K562 (cell line): Measurements from ENCODE around the gene PPM1F. TPM values are rescaled to one million over a fixed set of nuclear protein-coding genes. Genes with fewer than 3 reads are reported as not detected.

ENCODE experiments used
- ATAC-seq: fragments of 200-7000 bp; cut with Tn5 transposase; 3 replicates; pipeline ENCODE4 v1.9.1; 2020; ENCODE audit warnings: moderate library complexity
- BruUV-seq: library from RNA; stranded (reverse); fragments of 400-500 nt; replicated peaks from 2 replicates; lab custom pipeline; 2021; lab: Mats Ljungman, UMichigan
- CTCF ChIA-PET: fragments of 300-600 bp; formaldehyde crosslinking; extraction: SDS; loops from one replicate; lab custom pipeline; 2021; ENCODE audit warnings: low intra/inter-chr PET ratio; lab: Yijun Ruan, JAX
- POLR2A ChIA-PET: fragments of 300-600, 350-650 bp; sonication (Branson Sonifier 250); formaldehyde crosslinking; extraction: SDS; loops from one replicate; lab custom pipeline; 2021; ENCODE audit warnings: antibody characterized with exemption, inconsistent platforms; lab: Yijun Ruan, JAX
- DNase-seq, 4 experiments: peaks; one replicate each; pipeline versions ENCODE4 v3.0.0 to v3.0.0-alpha.2; 2011 to 2018; ENCODE audit warnings: low spot score in 3 of 4, mixed read lengths in 3 of 4; ENCODE audit errors: extremely low read depth in 1 of 4
- FAIRE-seq: peaks from 2 replicates; lab custom pipeline; 2011; peaks lifted over from hg19 to GRCh38; lab: Jason Lieb, UNC
- H2AFZ ChIP-seq: 2 replicates; pipeline ENCODE4 v1.6.0; 2011; ENCODE audit warnings: low read depth, low read length, control low read depth, inconsistent platforms
- H3K27ac ChIP-seq: fragments of 200-600 bp; 3 replicates; pipeline ENCODE4 v1.8.0; 2011; ENCODE audit warnings: low read depth, mild to moderate bottlenecking, control low read depth, inconsistent platforms, low read length, moderate library complexity, mixed read lengths; ENCODE audit errors: extremely low read depth
- H3K27me3 ChIP-seq, 2 experiments: fragments of 300-600 bp in 1 of 2; 2 replicates in 1 of 2; 3 replicates in 1 of 2; pipeline versions ENCODE4 v1.6.0 to v1.8.0; 2011; ENCODE audit warnings: inconsistent platforms in 2 of 2, low read length in 2 of 2, mild to moderate bottlenecking in 1 of 2, mixed read lengths in 1 of 2, moderate library complexity in 1 of 2; ENCODE audit not compliant: control insufficient read depth in 2 of 2, insufficient read depth in 2 of 2
- H3K36me3 ChIP-seq: fragments of 300-600 bp; 3 replicates; pipeline ENCODE4 v1.8.0; 2011; ENCODE audit warnings: mild to moderate bottlenecking, low read length, inconsistent platforms; ENCODE audit not compliant: control insufficient read depth, insufficient read depth
- H3K4me1 ChIP-seq, 2 experiments: fragments of 200-600 bp in 1 of 2; replicated peaks in 1 of 2; 2 replicates in 1 of 2; 3 replicates in 1 of 2; pipeline versions ENCODE4 v1.5.1 to v1.8.0; 2011; ENCODE audit warnings: inconsistent platforms in 2 of 2, low read length in 2 of 2, mild to moderate bottlenecking in 1 of 2, mixed read lengths in 1 of 2, moderate library complexity in 1 of 2; ENCODE audit not compliant: control insufficient read depth in 2 of 2, insufficient read depth in 2 of 2
- H3K4me2 ChIP-seq: 2 replicates; pipeline ENCODE4 v1.6.1; 2011; ENCODE audit warnings: low read length, control low read depth, inconsistent platforms, mixed read lengths; ENCODE audit not compliant: insufficient read depth
- H3K4me3 ChIP-seq: fragments of 200-600 bp; sonication (generic), shearing (Covaris generic); 2 replicates; pipeline ENCODE4 v1.5.1; 2016; ENCODE audit warnings: control low read depth, inconsistent platforms
- H3K79me2 ChIP-seq: fragments of 200-600 bp; 3 replicates; pipeline ENCODE4 v1.8.0; 2011; ENCODE audit warnings: low read length, inconsistent platforms; ENCODE audit not compliant: control insufficient read depth, insufficient read depth
- H3K9ac ChIP-seq, 2 experiments: 2 replicates each; pipeline versions ENCODE4 v1.6.0 to v1.6.1; 2011; ENCODE audit warnings: low read depth in 2 of 2, low read length in 2 of 2, control low read depth in 1 of 2, inconsistent platforms in 1 of 2, mild to moderate bottlenecking in 1 of 2, mixed read lengths in 1 of 2; ENCODE audit not compliant: insufficient read depth in 1 of 2
- H3K9me1 ChIP-seq: one replicate; pipeline ENCODE4 v1.6.0; 2011; ENCODE audit warnings: inconsistent platforms, mild to moderate bottlenecking, low read length, moderate library complexity; ENCODE audit not compliant: control insufficient read depth, insufficient read depth
- H3K9me3 ChIP-seq: replicated peaks from 2 replicates; pipeline ENCODE4 v1.5.1; 2011; ENCODE audit warnings: low read depth, low read length, inconsistent platforms; ENCODE audit not compliant: control insufficient read depth, insufficient read depth
- H4K20me1 ChIP-seq: replicated peaks from 2 replicates; pipeline ENCODE4 v1.6.1; 2011; ENCODE audit warnings: low read length, inconsistent platforms, mixed read lengths; ENCODE audit not compliant: control insufficient read depth, insufficient read depth
- FIP1L1 ChIP-seq: fragments of 200-400 bp; formaldehyde crosslinking; IDR thresholded peaks from 2 replicates; pipeline ENCODE4 v1.6.1; 2018; ENCODE audit warnings: mild to moderate bottlenecking, low read depth, low read length; ENCODE audit not compliant: poor library complexity, severe bottlenecking
- FOXA3 ChIP-seq, 2 experiments: fragments of 450-650 bp in 1 of 2; sonication (generic) in 1 of 2; formaldehyde crosslinking; IDR thresholded peaks in 1 of 2; conservative IDR thresholded peaks in 1 of 2; 2 replicates each; pipeline versions ENCODE4 v1.4.0 to v1.8.0; 2020 to 2022; ENCODE audit warnings: mild to moderate bottlenecking in 2 of 2, missing genetic modification reagents in 1 of 2
- FUS ChIP-seq: fragments of 200-400 bp; formaldehyde crosslinking; optimal IDR thresholded peaks from 2 replicates; pipeline ENCODE3; 2017; ENCODE audit warnings: low read depth, low read length
- GABPB1 ChIP-seq: sonication (generic); formaldehyde crosslinking; IDR thresholded peaks from 2 replicates; pipeline ENCODE4 v1.8.0; 2022; ENCODE audit warnings: mild to moderate bottlenecking, missing genetic modification reagents
- HLTF ChIP-seq: fragments of 450-650 bp; IDR thresholded peaks from 2 replicates; pipeline ENCODE4 v1.6.1; 2016
- ILK ChIP-seq: fragments of 450-650 bp; IDR thresholded peaks from 2 replicates; pipeline ENCODE4 v1.6.1; 2016; ENCODE audit warnings: missing genetic modification characterization, low read depth, mild to moderate bottlenecking, missing compliant biosample characterization, moderate library complexity, borderline replicate concordance
- IRF2 ChIP-seq: sonication (generic); formaldehyde crosslinking; IDR thresholded peaks from 2 replicates; pipeline ENCODE4 v1.8.1; 2022; ENCODE audit warnings: mild to moderate bottlenecking, missing genetic modification reagents
- MCM5 ChIP-seq: fragments of 450-650 bp; IDR thresholded peaks from 2 replicates; pipeline ENCODE4 v1.6.1; 2016; ENCODE audit warnings: low read depth
- NCOA6 ChIP-seq: fragments of 450-650 bp; IDR thresholded peaks from 2 replicates; pipeline ENCODE4 v1.6.1; 2017; ENCODE audit warnings: mild to moderate bottlenecking
- SAFB ChIP-seq: fragments of 200-400 bp; formaldehyde crosslinking; IDR thresholded peaks from 2 replicates; pipeline ENCODE4 v1.6.1; 2017; ENCODE audit warnings: low read depth, low read length, borderline replicate concordance
- STAG1 ChIP-seq: sonication (generic); formaldehyde crosslinking; IDR thresholded peaks from 2 replicates; pipeline ENCODE4 v1.5.0; 2020; ENCODE audit warnings: missing genetic modification reagents, borderline replicate concordance
- TRIM28 ChIP-seq: fragments of 450-650 bp; IDR thresholded peaks from 2 replicates; pipeline ENCODE4 v1.6.1; 2017
- ZBTB1 ChIP-seq: sonication (generic); formaldehyde crosslinking; IDR thresholded peaks from 2 replicates; pipeline ENCODE4 v1.8.1; 2023; ENCODE audit warnings: missing genetic modification reagents, low read depth, mild to moderate bottlenecking, borderline replicate concordance
- ZNF175 ChIP-seq: fragments of 200-800 bp; sonication (Bioruptor generic); IDR thresholded peaks from 2 replicates; pipeline ENCODE4 v1.6.1; 2016; ENCODE audit warnings: low read depth, mild to moderate bottlenecking, missing genetic modification characterization, missing compliant biosample characterization
- ZNF239 ChIP-seq: fragments of 250-450 bp; sonication (Bioruptor Pico); IDR thresholded peaks from 2 replicates; pipeline ENCODE4 v1.4.0; 2020; ENCODE audit warnings: mild to moderate bottlenecking
- ZNF282 ChIP-seq: sonication (generic); formaldehyde crosslinking; IDR thresholded peaks from 2 replicates; pipeline ENCODE4 v1.8.1; 2023; ENCODE audit warnings: missing genetic modification reagents
- ZNF785 ChIP-seq: fragments of 250-450 bp; sonication (Bioruptor Pico); IDR thresholded peaks from 2 replicates; pipeline ENCODE4 v1.4.0; 2020; ENCODE audit warnings: mild to moderate bottlenecking
- WGBS: fragments of 100-300 bp; shearing (Covaris generic); methylation state at CpG from one replicate; pipeline ENCODE4 v1.1.6; 2016; ENCODE audit warnings: low coverage, mixed read lengths; ENCODE audit not compliant: insufficient coverage; ENCODE audit errors: missing lambda C conversion rate; 5-methylcytosine and 5-hydroxymethylcytosine counted together
- in situ Hi-C: fragments of 300-500 bp; cut with MboI; formaldehyde crosslinking; loops from 4 replicates; pipeline ENCODE4 v1.15.0; 2018; ENCODE audit warnings: inconsistent platforms, mixed read lengths
- intact Hi-C: fragments of 100-400 bp; cut with micrococcal nuclease; formaldehyde crosslinking; loops from 2 replicates; pipeline ENCODE4 v1.14.2; 2022
- polyA plus RNA-seq, 8 experiments: library from polyadenylated mRNA; depleted of rRNA in 4 of 8; stranded (reverse) in 5 of 8; unstranded in 3 of 8; fragments of >200 nt; fragmentation: Nextera tagmentation in 2 of 8; fragmentation: Illumina TruSeq in 1 of 8; extraction: Ambion mirVana in 2 of 8; extraction: Trizol in 1 of 8; gene quantifications; 2 replicates each; pipeline versions ENCODE4 v1.2.1 to v1.2.3, GENCODE V29; 2011 to 2014; ENCODE audit warnings: inconsistent platforms in 1 of 8, missing spikeins in 1 of 8
- total RNA-seq, 7 experiments: library from RNA; depleted of rRNA in 6 of 7; stranded (reverse); fragments of >200 nt in 6 of 7; fragmentation: Illumina TruSeq in 2 of 7; extraction: Trizol in 2 of 7; gene quantifications; 2 replicates each; pipeline versions ENCODE4 v1.2.1 to v1.2.3, GENCODE V29; 2011 to 2021; ENCODE audit warnings: low replicate concordance in 1 of 7
- TF ChIP-seq, protein P1 (sequence below): fragments of 250-450 bp; sonication (Bioruptor Pico); IDR thresholded peaks from 2 replicates; pipeline ENCODE4 v1.9.0; 2021; ENCODE audit warnings: mild to moderate bottlenecking, inconsistent platforms
- TF ChIP-seq, protein P2 (sequence below): fragments of 250-450 bp; sonication (Bioruptor Pico); IDR thresholded peaks from 2 replicates; pipeline ENCODE4 v1.4.0; 2020; ENCODE audit warnings: mild to moderate bottlenecking, moderate library complexity, borderline replicate concordance

The PPM1F gene
- total and polyA plus RNA-seq, 9 of the 15 experiments (the other 6 are each of a cell fraction or from before 2014, with no cell fraction given), result 2.1 to 159 (median 64.0) TPM

DNA sequence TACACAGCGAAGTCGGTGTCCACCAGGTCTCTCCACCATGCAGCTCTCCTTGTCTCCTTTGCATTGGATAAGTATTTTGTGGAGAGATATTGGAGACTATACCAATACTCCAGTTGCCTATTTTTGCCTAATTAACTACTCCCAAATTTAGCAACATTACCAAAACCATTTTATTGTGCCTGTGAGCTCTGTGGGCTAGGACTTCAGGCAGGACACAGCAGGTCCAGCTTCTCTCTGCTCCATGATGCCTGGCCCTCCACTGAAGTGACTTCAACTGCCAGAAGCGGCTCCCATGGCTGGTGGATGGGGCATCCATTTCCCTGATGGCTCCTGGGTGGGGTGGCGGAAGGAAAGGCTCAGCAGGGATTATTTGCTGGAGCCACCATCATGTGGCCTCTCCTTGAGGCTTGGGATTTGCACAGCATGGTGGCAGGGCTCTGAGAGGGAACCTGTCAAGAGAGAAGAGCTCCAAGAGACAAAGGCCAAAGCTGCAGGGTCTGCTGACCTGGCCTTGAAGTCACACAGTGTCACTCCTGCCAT lies 48.3 kb downstream of the PPM1F start:
- WGBS, result 34% methylated on average over 4 of the region's 4 CpGs
- POLR2A ChIA-PET, result interaction anchor here (0.6 to 49.7 kb wide), 6 partner anchors 8 to 210 kb away, joined by 3 to 1041 read pairs (median 4); partner anchors contain the start of gene PPM1F
- Histone ChIP-seq H3K9me3 (no peaks in the 10 kb centered on the region), H3K4me1 (0 out of 5 replicates have a peak, but pooled peaks cover 0 to 4% of the 10 kb centered on the region in 2 experiments), H2AFZ (no peak overlapping the region), H3K4me3 (no peak overlapping the region), H3K79me2 (no peaks in the 10 kb centered on the region), H3K4me2 (no peak overlapping the region), H3K27me3 (peaks cover 11 to 27% of the 10 kb centered on the region in 2 experiments; a peak in 4 of 5 replicates), H3K9me1 (no peaks in the 10 kb centered on the region), H3K9ac (peak overlapping the region in 1 of 2 experiments; percentile 29; a peak in 2 of 4 replicates), H3K27ac (no peak overlapping the region), H3K36me3 (no peaks in the 10 kb centered on the region), H4K20me1 (peaks cover 8% of the 10 kb centered on the region; the same call in 1 of the 2 replicates)
- in situ Hi-C loops, result no loop called here
- peak in 1 of 4 experiments; percentile 45 for DNase-seq
- BruUV-seq, result no TSS peak
- ATAC-seq, result peak; percentile 15
- CTCF ChIA-PET, result interaction anchor here (0.7 kb wide), 1 partner anchor 463 kb away, joined by 3 read pairs; no protein-coding TSS in a partner anchor
- intact Hi-C loops, result no loop called here
- FAIRE-seq, result no peak
- TF ChIP-seq NCOA6 (no peak), FUS (no peak), GABPB1 (CRISPR knock-in tag) (peak; percentile 17; the same call in 1 of the 2 replicates), ZNF282 (peak; percentile 56; the same call in 1 of the 2 replicates), ILK (tag) (no peak), ZNF785 (CRISPR knock-in tag) (no peak), HLTF (no peak), MCM5 (no peak), ZBTB1 (CRISPR knock-in tag) (peak; percentile 29; the same call in 1 of the 2 replicates), ZNF175 (CRISPR knock-in tag) (no peak), FIP1L1 (no peak), IRF2 (CRISPR knock-in tag) (peak; percentile 83; the same call in 1 of the 2 replicates), STAG1 (CRISPR knock-in tag) (no peak; the same call in 1 of the 2 replicates), TRIM28 (no peak), FOXA3 (CRISPR knock-in tag; conservative IDR thresholded peaks at IDR 0.05 in 1 of 2, IDR thresholded peaks at IDR 0.05 in 1 of 2) (no peak), ZNF239 (no peak), SAFB (no peak)
- TF ChIP-seq, protein P1, sequence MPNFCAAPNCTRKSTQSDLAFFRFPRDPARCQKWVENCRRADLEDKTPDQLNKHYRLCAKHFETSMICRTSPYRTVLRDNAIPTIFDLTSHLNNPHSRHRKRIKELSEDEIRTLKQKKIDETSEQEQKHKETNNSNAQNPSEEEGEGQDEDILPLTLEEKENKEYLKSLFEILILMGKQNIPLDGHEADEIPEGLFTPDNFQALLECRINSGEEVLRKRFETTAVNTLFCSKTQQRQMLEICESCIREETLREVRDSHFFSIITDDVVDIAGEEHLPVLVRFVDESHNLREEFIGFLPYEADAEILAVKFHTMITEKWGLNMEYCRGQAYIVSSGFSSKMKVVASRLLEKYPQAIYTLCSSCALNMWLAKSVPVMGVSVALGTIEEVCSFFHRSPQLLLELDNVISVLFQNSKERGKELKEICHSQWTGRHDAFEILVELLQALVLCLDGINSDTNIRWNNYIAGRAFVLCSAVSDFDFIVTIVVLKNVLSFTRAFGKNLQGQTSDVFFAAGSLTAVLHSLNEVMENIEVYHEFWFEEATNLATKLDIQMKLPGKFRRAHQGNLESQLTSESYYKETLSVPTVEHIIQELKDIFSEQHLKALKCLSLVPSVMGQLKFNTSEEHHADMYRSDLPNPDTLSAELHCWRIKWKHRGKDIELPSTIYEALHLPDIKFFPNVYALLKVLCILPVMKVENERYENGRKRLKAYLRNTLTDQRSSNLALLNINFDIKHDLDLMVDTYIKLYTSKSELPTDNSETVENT (CRISPR knock-in tag), result peak; percentile 37
- TF ChIP-seq, protein P2, sequence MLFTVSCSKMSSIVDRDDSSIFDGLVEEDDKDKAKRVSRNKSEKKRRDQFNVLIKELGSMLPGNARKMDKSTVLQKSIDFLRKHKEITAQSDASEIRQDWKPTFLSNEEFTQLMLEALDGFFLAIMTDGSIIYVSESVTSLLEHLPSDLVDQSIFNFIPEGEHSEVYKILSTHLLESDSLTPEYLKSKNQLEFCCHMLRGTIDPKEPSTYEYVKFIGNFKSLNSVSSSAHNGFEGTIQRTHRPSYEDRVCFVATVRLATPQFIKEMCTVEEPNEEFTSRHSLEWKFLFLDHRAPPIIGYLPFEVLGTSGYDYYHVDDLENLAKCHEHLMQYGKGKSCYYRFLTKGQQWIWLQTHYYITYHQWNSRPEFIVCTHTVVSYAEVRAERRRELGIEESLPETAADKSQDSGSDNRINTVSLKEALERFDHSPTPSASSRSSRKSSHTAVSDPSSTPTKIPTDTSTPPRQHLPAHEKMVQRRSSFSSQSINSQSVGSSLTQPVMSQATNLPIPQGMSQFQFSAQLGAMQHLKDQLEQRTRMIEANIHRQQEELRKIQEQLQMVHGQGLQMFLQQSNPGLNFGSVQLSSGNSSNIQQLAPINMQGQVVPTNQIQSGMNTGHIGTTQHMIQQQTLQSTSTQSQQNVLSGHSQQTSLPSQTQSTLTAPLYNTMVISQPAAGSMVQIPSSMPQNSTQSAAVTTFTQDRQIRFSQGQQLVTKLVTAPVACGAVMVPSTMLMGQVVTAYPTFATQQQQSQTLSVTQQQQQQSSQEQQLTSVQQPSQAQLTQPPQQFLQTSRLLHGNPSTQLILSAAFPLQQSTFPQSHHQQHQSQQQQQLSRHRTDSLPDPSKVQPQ (CRISPR knock-in tag), result no peak
